Liver (tissue), 3 donors: ENCODE data around the gene PTPRD.

Experiments
- CTCF ChIP-seq: fragments of 150-350 bp; IDR thresholded peaks from 2 replicates; pipeline ENCODE4 v1.5.1; 2017; ENCODE audit warnings: improper control_type of control experiment, low read depth, low read length; ENCODE audit not compliant: missing input control
- GABPA ChIP-seq, 2 donors: IDR thresholded peaks in 1 of 2; conservative IDR thresholded peaks in 1 of 2; 2 replicates each; pipeline ENCODE4 v1.6.1; 2016; ENCODE audit warnings: antibody characterized with exemption in 2 of 2, mild to moderate bottlenecking in 1 of 2, moderate library complexity in 1 of 2
- JUND ChIP-seq, 2 donors: IDR thresholded peaks; 2 replicates each; pipeline ENCODE4 v1.6.1; 2016; ENCODE audit warnings: antibody characterized with exemption in 2 of 2
- MAX ChIP-seq: IDR thresholded peaks from 2 replicates; pipeline ENCODE4 v1.6.1; 2016; ENCODE audit warnings: antibody characterized with exemption
- RAD21 ChIP-seq, 2 donors: IDR thresholded peaks; 2 replicates each; pipeline ENCODE4 v1.6.1; 2016; ENCODE audit warnings: antibody characterized with exemption in 2 of 2, mild to moderate bottlenecking in 2 of 2
- REST ChIP-seq: IDR thresholded peaks from 2 replicates; pipeline ENCODE4 v1.6.1; 2016; ENCODE audit warnings: antibody characterized with exemption, mild to moderate bottlenecking
- RXRA ChIP-seq, 2 donors: IDR thresholded peaks; 2 replicates each; pipeline ENCODE4 v1.6.1; 2017 to 2018; ENCODE audit warnings: antibody characterized with exemption in 2 of 2, mild to moderate bottlenecking in 1 of 2
- SP1 ChIP-seq: IDR thresholded peaks from 2 replicates; pipeline ENCODE4 v1.6.1; 2018; ENCODE audit warnings: antibody characterized with exemption, mild to moderate bottlenecking
- YY1 ChIP-seq: IDR thresholded peaks from 2 replicates; pipeline ENCODE4 v1.6.1; 2016; ENCODE audit warnings: antibody characterized with exemption, mild to moderate bottlenecking
- ZBTB33 ChIP-seq: IDR thresholded peaks from 2 replicates; pipeline ENCODE4 v1.6.1; 2016; ENCODE audit warnings: antibody characterized with exemption
- donor health status: healthy.
- donor health status: healthy.

- no peak for TF ChIP-seq GABPA (IDR thresholded peaks at IDR 0.05 in 1 of 2, conservative IDR thresholded peaks at IDR 0.05 in 1 of 2)
- TF ChIP-seq CTCF: no peak
- no peak for TF ChIP-seq YY1
- no peak for TF ChIP-seq RAD21 (IDR thresholded peaks at IDR 0.05)
- no peak for TF ChIP-seq REST
- no peak for TF ChIP-seq ZBTB33
- no peak for TF ChIP-seq MAX
- TF ChIP-seq SP1: no peak
- TF ChIP-seq RXRA (IDR thresholded peaks at IDR 0.05): no peak
- TF ChIP-seq JUND (IDR thresholded peaks at IDR 0.05): no peak
Observed at GRCh38 chr9:10134266-10134665, 478.5 kb downstream of the PTPRD start.
